ENCODE results near the gene PPP2R2C.

Gene PPP2R2C

GRCh38 chr4:6375620-6376295, 96.7 kb downstream of the PPP2R2C start:
- FAIRE-seq: no peak

GRCh38 chr4:6374575-6374974, 97.8 kb downstream of the PPP2R2C start:
- no peak for FAIRE-seq

GRCh38 chr4:6373541-6374410, 98.6 kb downstream of the PPP2R2C start:
- FAIRE-seq: no peak

GRCh38 chr4:6372649-6373525, 99.5 kb downstream of the PPP2R2C start:
- no peak for FAIRE-seq

GRCh38 chr4:6371812-6372211, 100.6 kb downstream of the PPP2R2C start:
- FAIRE-seq: no peak

GRCh38 chr4:6371271-6371670, 101.1 kb downstream of the PPP2R2C start:
- no peak for FAIRE-seq

- FAIRE-seq: no peak
These were observed 102.3 kb downstream of the PPP2R2C start for GRCh38 chr4:6369924-6370645.

GRCh38 chr4:6369511-6369910, 102.9 kb downstream of the PPP2R2C start:
- FAIRE-seq: no peak

- no peak for FAIRE-seq
These were observed 103.4 kb downstream of the PPP2R2C start for GRCh38 chr4:6369035-6369434.

GRCh38 chr4:6368601-6369000, 103.8 kb downstream of the PPP2R2C start:
- no peak for FAIRE-seq

- FAIRE-seq: no peak
These were observed 104.3 kb downstream of the PPP2R2C start for GRCh38 chr4:6368096-6368495.

GRCh38 chr4:6367371-6367851, 105.0 kb downstream of the PPP2R2C start:
- no peak for FAIRE-seq

- FAIRE-seq: no peak
These were observed 105.8 kb downstream of the PPP2R2C start for GRCh38 chr4:6366581-6366980.

- FAIRE-seq: no peak
These were observed 106.8 kb downstream of the PPP2R2C start for GRCh38 chr4:6365545-6366086.

GRCh38 chr4:6364581-6364980, 107.8 kb downstream of the PPP2R2C start:
- no peak for FAIRE-seq

GRCh38 chr4:6364146-6364545, 108.3 kb downstream of the PPP2R2C start:
- FAIRE-seq: no peak

- no peak for FAIRE-seq
These were observed 109.5 kb downstream of the PPP2R2C start for GRCh38 chr4:6362896-6363295.

GRCh38 chr4:6362243-6362885, 110.0 kb downstream of the PPP2R2C start:
- no peak for FAIRE-seq

GRCh38 chr4:6361076-6361784, 111.2 kb downstream of the PPP2R2C start:
- no peak for FAIRE-seq

- FAIRE-seq: no peak
These were observed 112.0 kb downstream of the PPP2R2C start for GRCh38 chr4:6360385-6360784.

All from A204.1 (cell line).